ENCODE measurements around the gene ADGRF4.
"Not testable (repeated sequence)": the region's sequence is repeated elsewhere in the genome, so short reads cannot be mapped to it uniquely, and the experiment has no call there.

ADGRF4 gene

GRCh38 chr6:47741807-47742206, 43.4 kb downstream of the ADGRF4 start:
- TF ChIP-seq CTCF (IDR thresholded peaks at IDR 0.05; ENCODE audit: low read length, missing control alignments): no peak
- peak; percentile 30 for DNase-seq (ENCODE audit: low read depth)
- no peak overlapping the region for H3K4me3 ChIP-seq (replicated peaks; ENCODE audit: low read depth, low read length)

- peak; percentile 55 for DNase-seq (ENCODE audit: low read depth)
- no peak for TF ChIP-seq CTCF (IDR thresholded peaks at IDR 0.05; ENCODE audit: low read length, missing control alignments)
- no peak overlapping the region for H3K4me3 ChIP-seq (replicated peaks; ENCODE audit: low read depth, low read length)
Measured at GRCh38 chr6:47743744-47744143, 45.4 kb downstream of the ADGRF4 start.

- H3K4me3 ChIP-seq (replicated peaks; ENCODE audit: low read depth, low read length); DNase-seq (ENCODE audit: low read depth): not testable (repeated sequence)
Measured at GRCh38 chr6:47745269-47745668, 46.9 kb downstream of the ADGRF4 start.

- DNase-seq (ENCODE audit: low read depth): no peak
- TF ChIP-seq CTCF (IDR thresholded peaks at IDR 0.05; ENCODE audit: low read length, missing control alignments): no peak
- H3K4me3 ChIP-seq (replicated peaks; ENCODE audit: low read depth, low read length): no peak overlapping the region
Measured at GRCh38 chr6:47749757-47750156, 51.4 kb downstream of the ADGRF4 start.

GRCh38 chr6:47752801-47753200, 54.4 kb downstream of the ADGRF4 start:
- H3K4me3 ChIP-seq (replicated peaks; ENCODE audit: low read depth, low read length): no peak overlapping the region
- TF ChIP-seq CTCF (IDR thresholded peaks at IDR 0.05; ENCODE audit: low read length, missing control alignments): no peak
- no peak for DNase-seq (ENCODE audit: low read depth)

- no peak for TF ChIP-seq CTCF (IDR thresholded peaks at IDR 0.05; ENCODE audit: low read length, missing control alignments)
- DNase-seq (ENCODE audit: low read depth): no peak
- H3K4me3 ChIP-seq (replicated peaks; ENCODE audit: low read depth, low read length): no peak overlapping the region
Measured at GRCh38 chr6:47759364-47759763, 61.0 kb downstream of the ADGRF4 start.

GRCh38 chr6:47762502-47762901, 64.1 kb downstream of the ADGRF4 start:
- H3K4me3 ChIP-seq (replicated peaks; ENCODE audit: low read depth, low read length): no peak overlapping the region
- TF ChIP-seq CTCF (IDR thresholded peaks at IDR 0.05; ENCODE audit: low read length, missing control alignments): no peak
- no peak for DNase-seq (ENCODE audit: low read depth)

- no peak for TF ChIP-seq CTCF (IDR thresholded peaks at IDR 0.05; ENCODE audit: low read length, missing control alignments)
- DNase-seq (ENCODE audit: low read depth): no peak
- H3K4me3 ChIP-seq (replicated peaks; ENCODE audit: low read depth, low read length): no peak overlapping the region
Measured at GRCh38 chr6:47766445-47766844, 68.1 kb downstream of the ADGRF4 start.

All from fibroblast of pulmonary artery (primary cell).